Mammary epithelial cell (primary cell): ENCODE data around the gene WDR4.

Experiments used
- EZH2 ChIP-seq: IDR thresholded peaks from 2 replicates; pipeline ENCODE4 v1.6.1; 2012; ENCODE audit warnings: low read length, inconsistent platforms, borderline replicate concordance
- TF ChIP-seq, protein P1 (sequence below), 2 donors: IDR thresholded peaks in 1 of 2; conservative IDR thresholded peaks in 1 of 2; 2 replicates each; pipeline ENCODE4 v1.5.1; 2011 to 2012; ENCODE audit warnings: inconsistent platforms in 2 of 2, low read length in 2 of 2, mild to moderate bottlenecking in 2 of 2, control low read depth in 1 of 2, low read depth in 1 of 2; ENCODE audit not compliant: insufficient read depth in 1 of 2; ENCODE audit errors: extremely low read depth in 1 of 2

DNA sequence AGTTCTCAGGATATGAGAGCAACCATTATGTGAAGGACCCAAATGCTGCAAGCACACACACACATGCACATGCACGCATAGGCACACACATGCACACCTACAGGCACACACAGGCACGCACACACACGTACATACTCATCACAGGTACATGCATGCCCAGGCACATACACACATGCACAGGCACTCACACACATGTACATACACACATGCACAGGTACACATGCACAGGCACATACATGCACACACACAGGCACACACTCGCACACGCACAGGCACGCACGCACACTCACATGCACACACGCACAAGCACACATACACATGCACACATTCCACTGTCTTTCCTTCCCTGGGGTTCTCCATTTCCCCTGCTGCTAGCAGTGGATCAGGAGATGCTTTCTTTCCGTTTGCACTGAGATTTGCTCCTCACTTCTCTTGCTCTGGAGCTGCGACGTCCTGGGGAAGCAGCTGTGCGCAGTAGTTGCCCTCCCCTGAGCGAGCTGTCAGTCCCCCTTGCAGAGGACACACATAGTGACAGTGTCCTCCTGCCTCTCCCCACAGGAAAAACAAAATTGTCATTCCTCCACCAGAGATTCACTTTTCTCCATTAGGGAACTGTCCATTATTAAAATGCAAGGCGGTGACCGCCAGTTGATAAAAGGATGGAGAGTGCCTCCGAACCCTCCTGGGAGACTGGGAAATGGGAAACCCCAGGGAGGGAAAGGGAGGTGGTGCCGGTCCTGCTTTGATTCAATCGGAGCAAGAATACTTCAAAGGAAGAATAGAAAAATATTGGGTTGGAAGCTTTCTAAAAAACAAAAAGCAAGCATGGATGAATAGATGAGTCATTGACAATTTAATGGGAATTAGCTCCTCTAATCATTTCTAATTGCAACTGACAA, 69.5 kb downstream of the WDR4 start:
- TF ChIP-seq, protein P1, sequence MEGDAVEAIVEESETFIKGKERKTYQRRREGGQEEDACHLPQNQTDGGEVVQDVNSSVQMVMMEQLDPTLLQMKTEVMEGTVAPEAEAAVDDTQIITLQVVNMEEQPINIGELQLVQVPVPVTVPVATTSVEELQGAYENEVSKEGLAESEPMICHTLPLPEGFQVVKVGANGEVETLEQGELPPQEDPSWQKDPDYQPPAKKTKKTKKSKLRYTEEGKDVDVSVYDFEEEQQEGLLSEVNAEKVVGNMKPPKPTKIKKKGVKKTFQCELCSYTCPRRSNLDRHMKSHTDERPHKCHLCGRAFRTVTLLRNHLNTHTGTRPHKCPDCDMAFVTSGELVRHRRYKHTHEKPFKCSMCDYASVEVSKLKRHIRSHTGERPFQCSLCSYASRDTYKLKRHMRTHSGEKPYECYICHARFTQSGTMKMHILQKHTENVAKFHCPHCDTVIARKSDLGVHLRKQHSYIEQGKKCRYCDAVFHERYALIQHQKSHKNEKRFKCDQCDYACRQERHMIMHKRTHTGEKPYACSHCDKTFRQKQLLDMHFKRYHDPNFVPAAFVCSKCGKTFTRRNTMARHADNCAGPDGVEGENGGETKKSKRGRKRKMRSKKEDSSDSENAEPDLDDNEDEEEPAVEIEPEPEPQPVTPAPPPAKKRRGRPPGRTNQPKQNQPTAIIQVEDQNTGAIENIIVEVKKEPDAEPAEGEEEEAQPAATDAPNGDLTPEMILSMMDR (conservative IDR thresholded peaks at IDR 0.05 in 1 of 2, IDR thresholded peaks at IDR 0.05 in 1 of 2; ENCODE audit: extremely low read depth in 1 of 2, insufficient read depth in 1 of 2, low read depth in 1 of 2, low read length in 2 of 2) = no peak
- TF ChIP-seq EZH2 = no peak
